ENCODE results near the gene NDRG4.

Gene NDRG4

GRCh38 chr16:58499615-58500351 lies at the start of gene NDRG4:
TSS of gene NDRG4 (plus strand) at chr16:58500143. CDS start at chr16:58500249, 106 bp downstream.
- no peak for DNase-seq (ENCODE audit: low spot score)

- DNase-seq (ENCODE audit: low spot score): no peak
Measured at GRCh38 chr16:58450590-58450989, 49.4 kb upstream of the NDRG4 start.

GRCh38 chr16:58451265-58451689 lies 48.7 kb upstream of the NDRG4 start:
- no peak for DNase-seq (ENCODE audit: low spot score)

GRCh38 chr16:58451945-58452401 lies 48.0 kb upstream of the NDRG4 start:
- DNase-seq (ENCODE audit: low spot score): no peak

GRCh38 chr16:58452640-58453039 lies 47.3 kb upstream of the NDRG4 start:
- no peak for DNase-seq (ENCODE audit: low spot score)

GRCh38 chr16:58454178-58454577 lies 45.8 kb upstream of the NDRG4 start:
- DNase-seq (ENCODE audit: low spot score): no peak

GRCh38 chr16:58454856-58455255 lies 45.1 kb upstream of the NDRG4 start:
- DNase-seq (ENCODE audit: low spot score): no peak

GRCh38 chr16:58455750-58456149 lies 44.2 kb upstream of the NDRG4 start:
- DNase-seq (ENCODE audit: low spot score): no peak

- DNase-seq (ENCODE audit: low spot score): no peak
Measured at GRCh38 chr16:58456193-58456592, 43.8 kb upstream of the NDRG4 start.

- no peak for DNase-seq (ENCODE audit: low spot score)
Measured at GRCh38 chr16:58458606-58459343, 41.2 kb upstream of the NDRG4 start.

GRCh38 chr16:58459344-58460218 lies 40.4 kb upstream of the NDRG4 start:
- DNase-seq (ENCODE audit: low spot score): peak; percentile 36

- DNase-seq (ENCODE audit: low spot score): no peak
Measured at GRCh38 chr16:58460219-58460610, 39.7 kb upstream of the NDRG4 start.

GRCh38 chr16:58461056-58461455 lies 38.9 kb upstream of the NDRG4 start:
- DNase-seq (ENCODE audit: low spot score): no peak

GRCh38 chr16:58461640-58462039 lies 38.3 kb upstream of the NDRG4 start:
- DNase-seq (ENCODE audit: low spot score): no peak

- DNase-seq (ENCODE audit: low spot score): no peak
Measured at GRCh38 chr16:58462089-58462488, 37.9 kb upstream of the NDRG4 start.

- DNase-seq (ENCODE audit: low spot score): no peak
Measured at GRCh38 chr16:58462499-58462996, 37.4 kb upstream of the NDRG4 start.

- no peak for DNase-seq (ENCODE audit: low spot score)
Measured at GRCh38 chr16:58462997-58463941, 36.7 kb upstream of the NDRG4 start.

- DNase-seq (ENCODE audit: low spot score): no peak
Measured at GRCh38 chr16:58464047-58464915, 35.7 kb upstream of the NDRG4 start.

GRCh38 chr16:58464916-58465731 lies 34.8 kb upstream of the NDRG4 start:
- DNase-seq (ENCODE audit: low spot score): no peak
